DMS79 treated with DMSO at 0.1 percent for 48 hours (cell line): ENCODE results near the gene RELT.

Experiments
- DNase-seq: peaks from one replicate; lab custom pipeline; 2025; lab: John Stamatoyannopoulos, UW

Gene RELT

GRCh38 chr11:73347067-73347466 is 29.1 kb upstream of the RELT start:
- no peak for DNase-seq

GRCh38 chr11:73348838-73349237 is 27.4 kb upstream of the RELT start:
- DNase-seq, result no peak

- no peak for DNase-seq
Observed at GRCh38 chr11:73349633-73350032, 26.6 kb upstream of the RELT start.

GRCh38 chr11:73350908-73351636 is 25.1 kb upstream of the RELT start:
- peak; percentile 78 for DNase-seq

GRCh38 chr11:73353422-73353821 is 22.8 kb upstream of the RELT start:
- DNase-seq, result no peak

GRCh38 chr11:73355109-73355508 is 21.1 kb upstream of the RELT start:
- no peak for DNase-seq

GRCh38 chr11:73356979-73357860 is 19.0 kb upstream of the RELT start:
- no peak for DNase-seq

- DNase-seq, result no peak
Observed at GRCh38 chr11:73358071-73358470, 18.1 kb upstream of the RELT start.

- DNase-seq, result no peak
Observed at GRCh38 chr11:73359341-73359740, 16.9 kb upstream of the RELT start.

GRCh38 chr11:73359930-73360742 is 16.1 kb upstream of the RELT start:
- no peak for DNase-seq

GRCh38 chr11:73360743-73361369 is 15.3 kb upstream of the RELT start:
- no peak for DNase-seq

- DNase-seq, result no peak
Observed at GRCh38 chr11:73361953-73362776, 14.0 kb upstream of the RELT start.

GRCh38 chr11:73363147-73363546 is 13.1 kb upstream of the RELT start:
- no peak for DNase-seq

- no peak for DNase-seq
Observed at GRCh38 chr11:73365352-73366264, 10.6 kb upstream of the RELT start.

GRCh38 chr11:73366265-73366610 is 10.0 kb upstream of the RELT start:
- DNase-seq, result no peak

GRCh38 chr11:73366953-73367352 is 9.2 kb upstream of the RELT start:
- no peak for DNase-seq

- no peak for DNase-seq
Observed at GRCh38 chr11:73367482-73368024, 8.6 kb upstream of the RELT start.

GRCh38 chr11:73372375-73372993 is 3.7 kb upstream of the RELT start:
- DNase-seq, result no peak

- DNase-seq, result no peak
Observed at GRCh38 chr11:73374151-73374550, 2.0 kb upstream of the RELT start.

GRCh38 chr11:73375830-73376159 is 404 bp upstream of the RELT start:
- no peak for DNase-seq
